Subcutaneous adipose tissue (tissue), 4 donors: ENCODE data around the gene FILIP1. TPM values are rescaled to one million over a fixed set of nuclear protein-coding genes. Genes with fewer than 3 reads are reported as not detected.

Experiments used
- total RNA-seq, 4 donors: library from RNA; depleted of rRNA; stranded (reverse); fragments of >200 nt; gene quantifications; one replicate each; pipeline ENCODE4 v1.1.0, GENCODE V29; 2016
- TF ChIP-seq, protein P1 (sequence below): fragments of 450-650 bp; IDR thresholded peaks from one replicate; pipeline ENCODE4 v1.5.1; 2016; ENCODE audit warnings: low read depth, mild to moderate bottlenecking, control low read depth, antibody characterized with exemption, moderate library complexity

The FILIP1 gene, protein sequence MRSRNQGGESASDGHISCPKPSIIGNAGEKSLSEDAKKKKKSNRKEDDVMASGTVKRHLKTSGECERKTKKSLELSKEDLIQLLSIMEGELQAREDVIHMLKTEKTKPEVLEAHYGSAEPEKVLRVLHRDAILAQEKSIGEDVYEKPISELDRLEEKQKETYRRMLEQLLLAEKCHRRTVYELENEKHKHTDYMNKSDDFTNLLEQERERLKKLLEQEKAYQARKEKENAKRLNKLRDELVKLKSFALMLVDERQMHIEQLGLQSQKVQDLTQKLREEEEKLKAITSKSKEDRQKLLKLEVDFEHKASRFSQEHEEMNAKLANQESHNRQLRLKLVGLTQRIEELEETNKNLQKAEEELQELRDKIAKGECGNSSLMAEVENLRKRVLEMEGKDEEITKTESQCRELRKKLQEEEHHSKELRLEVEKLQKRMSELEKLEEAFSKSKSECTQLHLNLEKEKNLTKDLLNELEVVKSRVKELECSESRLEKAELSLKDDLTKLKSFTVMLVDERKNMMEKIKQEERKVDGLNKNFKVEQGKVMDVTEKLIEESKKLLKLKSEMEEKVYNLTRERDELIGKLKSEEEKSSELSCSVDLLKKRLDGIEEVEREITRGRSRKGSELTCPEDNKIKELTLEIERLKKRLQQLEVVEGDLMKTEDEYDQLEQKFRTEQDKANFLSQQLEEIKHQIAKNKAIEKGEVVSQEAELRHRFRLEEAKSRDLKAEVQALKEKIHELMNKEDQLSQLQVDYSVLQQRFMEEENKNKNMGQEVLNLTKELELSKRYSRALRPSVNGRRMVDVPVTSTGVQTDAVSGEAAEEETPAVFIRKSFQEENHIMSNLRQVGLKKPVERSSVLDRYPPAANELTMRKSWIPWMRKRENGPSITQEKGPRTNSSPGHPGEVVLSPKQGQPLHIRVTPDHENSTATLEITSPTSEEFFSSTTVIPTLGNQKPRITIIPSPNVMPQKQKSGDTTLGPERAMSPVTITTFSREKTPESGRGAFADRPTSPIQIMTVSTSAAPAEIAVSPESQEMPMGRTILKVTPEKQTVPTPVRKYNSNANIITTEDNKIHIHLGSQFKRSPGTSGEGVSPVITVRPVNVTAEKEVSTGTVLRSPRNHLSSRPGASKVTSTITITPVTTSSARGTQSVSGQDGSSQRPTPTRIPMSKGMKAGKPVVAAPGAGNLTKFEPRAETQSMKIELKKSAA (N-terminal part only)
- 10 to 100 TPM in 1 of 4 donors, 1 to 10 TPM in 3; 3.4 to 16.2 (median 5.8) TPM for total RNA-seq

DNA sequence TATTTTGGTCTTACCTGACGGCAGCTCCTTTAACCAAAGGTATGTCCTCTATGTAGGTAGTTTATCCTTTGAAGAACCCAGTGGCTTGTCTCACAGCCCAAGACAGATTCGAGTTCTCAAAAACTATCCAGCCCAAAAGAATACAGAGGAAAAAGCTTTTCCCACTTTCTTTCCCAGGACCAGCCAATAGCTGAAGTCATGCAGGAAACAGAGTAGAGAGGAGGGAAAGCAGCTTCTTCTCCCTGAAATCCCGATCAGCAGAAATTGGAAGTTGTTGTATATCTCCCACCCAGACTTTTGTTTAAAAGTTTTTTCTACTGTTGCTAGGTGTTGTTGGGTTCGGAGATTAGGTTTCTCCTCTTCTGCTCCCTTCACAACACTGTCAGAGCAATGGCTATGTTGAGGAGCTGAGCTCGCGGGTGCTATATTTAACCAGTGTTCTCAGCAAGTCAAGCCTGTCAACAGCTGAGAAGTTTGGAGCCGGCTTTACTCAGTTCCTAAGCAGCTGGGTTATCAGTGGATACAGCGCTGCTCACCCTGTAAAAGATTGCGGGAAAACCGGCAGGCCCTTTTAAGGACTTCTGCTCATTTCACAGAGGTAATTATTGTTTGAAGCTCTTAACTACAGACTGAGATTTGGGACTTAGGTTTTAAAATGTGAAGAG is at the start of gene FILIP1:
TSS of gene FILIP1 (minus strand) at position 401 of the 665 bp plus-strand sequence. CDS start 78,828 bp downstream, outside the sequence.
- TF ChIP-seq, protein P1, sequence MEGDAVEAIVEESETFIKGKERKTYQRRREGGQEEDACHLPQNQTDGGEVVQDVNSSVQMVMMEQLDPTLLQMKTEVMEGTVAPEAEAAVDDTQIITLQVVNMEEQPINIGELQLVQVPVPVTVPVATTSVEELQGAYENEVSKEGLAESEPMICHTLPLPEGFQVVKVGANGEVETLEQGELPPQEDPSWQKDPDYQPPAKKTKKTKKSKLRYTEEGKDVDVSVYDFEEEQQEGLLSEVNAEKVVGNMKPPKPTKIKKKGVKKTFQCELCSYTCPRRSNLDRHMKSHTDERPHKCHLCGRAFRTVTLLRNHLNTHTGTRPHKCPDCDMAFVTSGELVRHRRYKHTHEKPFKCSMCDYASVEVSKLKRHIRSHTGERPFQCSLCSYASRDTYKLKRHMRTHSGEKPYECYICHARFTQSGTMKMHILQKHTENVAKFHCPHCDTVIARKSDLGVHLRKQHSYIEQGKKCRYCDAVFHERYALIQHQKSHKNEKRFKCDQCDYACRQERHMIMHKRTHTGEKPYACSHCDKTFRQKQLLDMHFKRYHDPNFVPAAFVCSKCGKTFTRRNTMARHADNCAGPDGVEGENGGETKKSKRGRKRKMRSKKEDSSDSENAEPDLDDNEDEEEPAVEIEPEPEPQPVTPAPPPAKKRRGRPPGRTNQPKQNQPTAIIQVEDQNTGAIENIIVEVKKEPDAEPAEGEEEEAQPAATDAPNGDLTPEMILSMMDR: no peak

DNA sequence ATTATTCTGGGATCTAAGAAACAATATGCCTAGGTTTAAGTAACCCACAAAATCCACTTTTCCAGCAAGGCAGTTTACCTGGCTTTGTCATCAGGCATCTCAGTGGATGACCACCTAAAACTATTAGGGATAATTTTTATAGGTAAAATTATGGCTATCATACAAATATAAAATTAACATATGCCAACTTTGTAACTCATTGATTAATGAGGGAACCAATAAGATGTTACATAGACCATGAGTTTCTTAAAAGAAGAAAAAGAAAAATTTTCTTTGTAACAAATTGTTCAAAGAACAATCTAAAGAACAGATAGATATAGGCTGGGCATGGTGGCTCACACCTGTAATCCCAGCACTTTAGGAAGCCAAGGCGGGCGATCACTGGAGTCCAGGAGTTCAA is 49.7 kb upstream of the FILIP1 start:
- TF ChIP-seq, protein P1: no peak

DNA sequence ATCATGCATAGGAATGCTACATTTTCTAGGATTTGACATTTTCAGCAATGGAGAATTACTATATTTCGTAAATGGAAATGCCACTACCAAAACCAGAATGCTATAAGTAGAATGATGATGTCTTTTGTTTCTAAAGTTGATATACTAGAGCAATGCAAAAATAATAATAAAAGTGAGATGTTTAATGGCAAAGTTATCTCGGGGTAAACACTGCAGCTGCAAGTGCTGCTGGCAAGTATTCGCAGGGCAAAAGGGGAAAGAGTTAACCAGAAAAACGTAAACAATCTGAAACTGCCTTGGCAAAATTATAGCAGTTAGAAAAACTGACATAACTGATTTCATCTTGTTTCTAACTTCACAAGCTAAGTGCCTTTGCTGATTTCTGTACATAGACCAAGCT is 45.5 kb upstream of the FILIP1 start:
- TF ChIP-seq, protein P1: no peak

GRCh38 chr6:75532521-75532920 is 38.9 kb upstream of the FILIP1 start:
- TF ChIP-seq, protein P1: no peak

DNA sequence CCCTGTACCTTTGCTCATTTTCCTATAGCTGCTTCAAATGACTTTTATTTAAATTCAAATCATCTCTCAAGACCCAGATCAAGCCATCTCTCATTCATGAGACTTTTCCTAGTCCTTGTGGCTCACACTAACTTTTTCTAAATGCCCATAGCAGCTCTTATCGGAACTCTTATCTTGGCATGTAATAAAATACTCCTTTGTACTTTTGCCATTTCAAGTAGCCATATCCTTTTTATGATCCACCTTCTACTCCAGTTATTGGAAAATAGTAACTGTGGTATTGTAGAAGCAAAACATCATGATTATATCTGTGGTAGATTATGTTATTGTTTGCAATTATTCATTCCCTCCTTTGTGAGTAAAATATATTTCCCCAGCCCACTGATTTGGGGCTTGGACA is 37.6 kb upstream of the FILIP1 start:
- TF ChIP-seq, protein P1: no peak

GRCh38 chr6:75530696-75531095 is 37.1 kb upstream of the FILIP1 start:
- TF ChIP-seq, protein P1: no peak
